Panc1 (cell line): Measurements from ENCODE around the gene ARF4. TPM values are rescaled to one million over a fixed set of nuclear protein-coding genes. Genes with fewer than 3 reads are reported as not detected.
A peak's percentile ranks its signal among the peaks of the same experiment; 100 is the strongest.

Experiments
- ATAC-seq: fragments of 200-7000 bp; cut with Tn5 transposase; 2 replicates; pipeline ENCODE4 v1.9.1; 2020; ENCODE audit warnings: mild to moderate bottlenecking, moderate library complexity
- BruUV-seq: library from RNA; stranded (reverse); fragments of 400-500 nt; replicated peaks from 2 replicates; lab custom pipeline; 2021; lab: Mats Ljungman, UMichigan
- CTCF ChIA-PET: fragments of 300-600 bp; sonication (Branson Sonifier 250); formaldehyde crosslinking; loops from one replicate; lab custom pipeline; 2022; ENCODE audit warnings: antibody characterized with exemption; lab: Charles Lee
- POLR2A ChIA-PET: fragments of 300-600 bp; sonication (Branson Sonifier 250); formaldehyde crosslinking; loops from one replicate; lab custom pipeline; 2022; ENCODE audit warnings: antibody characterized with exemption; lab: Charles Lee
- DNase-seq: peaks from one replicate; pipeline ENCODE4 v3.0.0-alpha.2; 2010; ENCODE audit warnings: low read depth, low spot score
- H3K27ac ChIP-seq: 2 replicates; pipeline ENCODE4 v1.5.1; 2011; ENCODE audit warnings: mild to moderate bottlenecking, low read length, inconsistent platforms
- H3K27me3 ChIP-seq: fragments of 200-500 bp; sonication (Bioruptor generic); 2 replicates; pipeline ENCODE4 v1.6.0; 2014; ENCODE audit warnings: low read length, inconsistent platforms; ENCODE audit not compliant: control insufficient read depth, insufficient read depth
- H3K36me3 ChIP-seq: fragments of 200-500 bp; sonication (Bioruptor generic); 2 replicates; pipeline ENCODE4 v1.5.1; 2014; ENCODE audit warnings: inconsistent platforms, mild to moderate bottlenecking, low read length, moderate library complexity; ENCODE audit not compliant: control insufficient read depth, insufficient read depth
- H3K4me1 ChIP-seq: 2 replicates; pipeline ENCODE4 v1.5.1; 2011; ENCODE audit warnings: inconsistent platforms, mild to moderate bottlenecking, low read length, moderate library complexity; ENCODE audit not compliant: control insufficient read depth, insufficient read depth
- H3K4me3 ChIP-seq, 2 experiments: 2 replicates each; pipeline ENCODE4 v1.5.1; 2011 to 2012; ENCODE audit warnings: low read depth in 2 of 2, low read length in 2 of 2, mild to moderate bottlenecking in 2 of 2, inconsistent platforms in 1 of 2, moderate library complexity in 1 of 2
- H3K9me3 ChIP-seq: fragments of 200-500 bp; sonication (Bioruptor generic); 2 replicates; pipeline ENCODE4 v1.5.1; 2014; ENCODE audit warnings: low read depth, mild to moderate bottlenecking, inconsistent platforms, low read length, moderate library complexity; ENCODE audit not compliant: control insufficient read depth, insufficient read depth
- POLR2AphosphoS5 ChIP-seq: IDR thresholded peaks from 2 replicates; pipeline ENCODE4 v1.6.1; 2012; ENCODE audit warnings: mild to moderate bottlenecking, low read depth, low read length, moderate library complexity
- SIN3A ChIP-seq: IDR thresholded peaks from 2 replicates; pipeline ENCODE4 v1.6.1; 2012; ENCODE audit warnings: low read depth, mild to moderate bottlenecking, low read length, moderate library complexity, borderline replicate concordance; ENCODE audit not compliant: insufficient read depth
- TCF7L2 ChIP-seq: IDR thresholded peaks from 2 replicates; pipeline ENCODE4 v1.6.1; 2011; ENCODE audit warnings: mild to moderate bottlenecking, low read depth, low read length, inconsistent platforms
- in situ Hi-C: cut with HindIII; loops from 2 replicates; pipeline ENCODE4 v1.10.0; 2016; ENCODE audit warnings: low sequenced_read_pairs, low pct_unique_long_range_greater_than_20kb
- intact Hi-C: fragments of 100-400 bp; cut with micrococcal nuclease; formaldehyde crosslinking; loops from one replicate; pipeline ENCODE4 v1.10.0; 2022; ENCODE audit not compliant: unreplicated experiment
- total RNA-seq: library from RNA; stranded (reverse); gene quantifications from one replicate; pipeline ENCODE4 v1.2.1, GENCODE V29; 2021; ENCODE audit not compliant: unreplicated experiment
- TF ChIP-seq, protein P1 (sequence below): fragments of 450-650 bp; IDR thresholded peaks from 2 replicates; pipeline ENCODE4 v1.5.1; 2017; ENCODE audit warnings: mild to moderate bottlenecking
- TF ChIP-seq, protein P2 (sequence below), 2 experiments: IDR thresholded peaks; 2 replicates each; pipeline ENCODE4 v1.6.1; 2011 to 2012; ENCODE audit warnings: low read depth in 2 of 2, control low read depth in 1 of 2, low read length in 1 of 2, mild to moderate bottlenecking in 1 of 2, moderate library complexity in 1 of 2; ENCODE audit not compliant: insufficient read depth in 1 of 2

ARF4 gene
- total RNA-seq, 1 experiment from 2014 or later, result 126 TPM

DNA sequence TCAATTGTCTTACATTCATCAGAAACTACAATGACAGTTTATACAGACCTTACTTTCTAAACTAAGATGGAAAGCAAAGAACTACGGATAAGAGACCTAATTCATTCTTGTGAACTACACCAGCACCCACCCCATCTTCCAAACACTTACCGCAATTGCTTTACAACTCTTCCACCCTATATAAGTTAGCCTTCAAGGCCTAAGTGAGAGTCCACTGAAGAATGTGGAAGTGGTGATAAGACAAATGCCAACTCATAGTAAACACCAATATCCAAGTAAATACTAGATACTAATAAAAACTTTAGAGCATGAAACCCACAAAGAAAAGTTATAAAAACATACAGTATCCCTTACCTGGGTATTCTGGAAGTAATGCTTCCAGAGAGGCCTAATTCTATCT is 13.6 kb downstream of the ARF4 start:
- BruUV-seq, result no TSS peak
- no peak for TF ChIP-seq SIN3A
- H3K9me3 ChIP-seq, result no peaks in the 10 kb centered on the region
- peaks cover 10% of the 10 kb centered on the region; the same call in 1 of the 2 replicates for H3K36me3 ChIP-seq
- DNase-seq, result no peak
- no peak overlapping the region for H3K4me3 ChIP-seq
- ATAC-seq, result no peak
- intact Hi-C loops (no loop called here), in situ Hi-C loops (no loop called here)
- POLR2A ChIA-PET, result interaction anchor here (0.7 kb wide), 1 partner anchor 12 kb away, joined by 3 read pairs; no protein-coding TSS in a partner anchor
- no peaks in the 10 kb centered on the region for H3K27me3 ChIP-seq
- CTCF ChIA-PET, result no interaction called here
- no peak overlapping the region for H3K27ac ChIP-seq
- peaks cover 11% of the 10 kb centered on the region for H3K4me1 ChIP-seq

DNA sequence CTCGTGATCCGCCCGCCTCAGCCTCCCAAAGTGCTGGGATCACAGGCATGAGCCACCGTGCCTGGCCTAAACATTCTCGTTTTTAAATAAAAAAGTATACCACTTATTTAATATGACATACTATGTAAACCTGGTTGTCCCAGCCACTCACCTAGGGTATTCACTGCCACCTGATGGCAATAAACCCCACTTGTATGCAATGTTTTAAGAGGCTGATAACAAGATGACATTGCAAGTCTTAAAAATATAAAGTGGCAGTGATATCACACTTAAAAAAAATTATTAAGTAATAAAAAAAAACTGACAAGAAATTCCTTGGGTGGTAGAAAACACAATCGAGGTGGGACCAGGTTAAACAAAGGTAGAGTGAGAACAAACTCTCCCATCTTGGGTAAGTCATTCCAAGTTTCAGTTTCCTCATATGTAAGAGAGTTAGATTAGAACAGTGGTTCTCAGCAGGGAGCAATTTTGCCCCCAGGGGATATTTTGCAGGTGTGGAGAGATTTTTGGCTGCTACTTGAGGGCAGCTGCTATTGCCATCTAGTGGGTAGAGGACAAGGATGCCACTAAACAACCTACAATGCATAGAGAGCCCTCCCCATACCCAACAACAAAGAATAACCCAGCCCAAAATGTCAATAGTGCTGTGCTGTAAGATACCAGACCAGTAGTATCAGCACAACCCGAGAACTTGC is 14.5 kb downstream of the ARF4 start:
- ChIA-PET CTCF (no interaction called here), POLR2A (interaction anchor here (0.7 kb wide), 1 partner anchor 13 kb away, joined by 3 read pairs; no protein-coding TSS in a partner anchor)
- H3K4me1 ChIP-seq, result peaks cover 11% of the 10 kb centered on the region
- no peaks in the 10 kb centered on the region for H3K27me3 ChIP-seq
- no peak for DNase-seq
- peak; percentile 80 for ATAC-seq
- BruUV-seq, result no TSS peak
- no peak overlapping the region for H3K4me3 ChIP-seq
- no peak overlapping the region for H3K27ac ChIP-seq
- in situ Hi-C loops, result no loop called here
- intact Hi-C loops, result no loop called here
- H3K9me3 ChIP-seq, result no peaks in the 10 kb centered on the region
- TF ChIP-seq TCF7L2 (no peak), POLR2AphosphoS5 (no peak), SIN3A (no peak)
- TF ChIP-seq, protein P1, sequence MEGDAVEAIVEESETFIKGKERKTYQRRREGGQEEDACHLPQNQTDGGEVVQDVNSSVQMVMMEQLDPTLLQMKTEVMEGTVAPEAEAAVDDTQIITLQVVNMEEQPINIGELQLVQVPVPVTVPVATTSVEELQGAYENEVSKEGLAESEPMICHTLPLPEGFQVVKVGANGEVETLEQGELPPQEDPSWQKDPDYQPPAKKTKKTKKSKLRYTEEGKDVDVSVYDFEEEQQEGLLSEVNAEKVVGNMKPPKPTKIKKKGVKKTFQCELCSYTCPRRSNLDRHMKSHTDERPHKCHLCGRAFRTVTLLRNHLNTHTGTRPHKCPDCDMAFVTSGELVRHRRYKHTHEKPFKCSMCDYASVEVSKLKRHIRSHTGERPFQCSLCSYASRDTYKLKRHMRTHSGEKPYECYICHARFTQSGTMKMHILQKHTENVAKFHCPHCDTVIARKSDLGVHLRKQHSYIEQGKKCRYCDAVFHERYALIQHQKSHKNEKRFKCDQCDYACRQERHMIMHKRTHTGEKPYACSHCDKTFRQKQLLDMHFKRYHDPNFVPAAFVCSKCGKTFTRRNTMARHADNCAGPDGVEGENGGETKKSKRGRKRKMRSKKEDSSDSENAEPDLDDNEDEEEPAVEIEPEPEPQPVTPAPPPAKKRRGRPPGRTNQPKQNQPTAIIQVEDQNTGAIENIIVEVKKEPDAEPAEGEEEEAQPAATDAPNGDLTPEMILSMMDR, result peak; percentile 56
- peaks cover 10% of the 10 kb centered on the region; the same call in 1 of the 2 replicates for H3K36me3 ChIP-seq

DNA sequence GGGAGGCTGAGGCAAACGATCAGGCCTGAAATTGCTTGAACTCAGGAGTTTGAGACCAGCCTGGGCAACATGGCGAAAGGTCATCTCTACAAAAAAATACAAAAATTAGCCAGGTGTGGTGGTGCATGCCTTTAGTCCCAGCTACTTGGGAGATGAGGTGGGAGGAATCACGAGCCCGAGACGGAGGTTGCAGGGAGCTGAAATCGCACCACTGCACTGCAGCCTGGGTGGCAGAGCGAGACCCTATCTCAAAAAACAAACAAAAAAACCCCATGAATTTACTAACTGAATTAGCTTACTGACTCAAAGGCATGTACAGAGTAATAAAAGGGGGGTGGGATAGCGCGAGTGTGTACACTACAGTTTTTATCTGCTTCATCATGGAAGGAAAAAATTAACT is 19.3 kb downstream of the ARF4 start:
- H3K4me3 ChIP-seq, result no peak overlapping the region
- no TSS peak for BruUV-seq
- ATAC-seq (no peak), DNase-seq (no peak)
- ChIA-PET POLR2A (no interaction called here), CTCF (no interaction called here)
- intact Hi-C loops, result no loop called here
- H3K4me1 ChIP-seq, result peaks cover 2% of the 10 kb centered on the region; the same call in 1 of the 2 replicates
- no peaks in the 10 kb centered on the region for H3K27me3 ChIP-seq
- peaks cover 12% of the 10 kb centered on the region; the same call in 1 of the 2 replicates for H3K36me3 ChIP-seq
- in situ Hi-C loops, result no loop called here
- H3K9me3 ChIP-seq, result no peaks in the 10 kb centered on the region
- H3K27ac ChIP-seq, result no peak overlapping the region
- TF ChIP-seq TCF7L2 (no peak), POLR2AphosphoS5 (no peak), SIN3A (no peak)
- TF ChIP-seq, protein P1, result no peak
- TF ChIP-seq, protein P2, sequence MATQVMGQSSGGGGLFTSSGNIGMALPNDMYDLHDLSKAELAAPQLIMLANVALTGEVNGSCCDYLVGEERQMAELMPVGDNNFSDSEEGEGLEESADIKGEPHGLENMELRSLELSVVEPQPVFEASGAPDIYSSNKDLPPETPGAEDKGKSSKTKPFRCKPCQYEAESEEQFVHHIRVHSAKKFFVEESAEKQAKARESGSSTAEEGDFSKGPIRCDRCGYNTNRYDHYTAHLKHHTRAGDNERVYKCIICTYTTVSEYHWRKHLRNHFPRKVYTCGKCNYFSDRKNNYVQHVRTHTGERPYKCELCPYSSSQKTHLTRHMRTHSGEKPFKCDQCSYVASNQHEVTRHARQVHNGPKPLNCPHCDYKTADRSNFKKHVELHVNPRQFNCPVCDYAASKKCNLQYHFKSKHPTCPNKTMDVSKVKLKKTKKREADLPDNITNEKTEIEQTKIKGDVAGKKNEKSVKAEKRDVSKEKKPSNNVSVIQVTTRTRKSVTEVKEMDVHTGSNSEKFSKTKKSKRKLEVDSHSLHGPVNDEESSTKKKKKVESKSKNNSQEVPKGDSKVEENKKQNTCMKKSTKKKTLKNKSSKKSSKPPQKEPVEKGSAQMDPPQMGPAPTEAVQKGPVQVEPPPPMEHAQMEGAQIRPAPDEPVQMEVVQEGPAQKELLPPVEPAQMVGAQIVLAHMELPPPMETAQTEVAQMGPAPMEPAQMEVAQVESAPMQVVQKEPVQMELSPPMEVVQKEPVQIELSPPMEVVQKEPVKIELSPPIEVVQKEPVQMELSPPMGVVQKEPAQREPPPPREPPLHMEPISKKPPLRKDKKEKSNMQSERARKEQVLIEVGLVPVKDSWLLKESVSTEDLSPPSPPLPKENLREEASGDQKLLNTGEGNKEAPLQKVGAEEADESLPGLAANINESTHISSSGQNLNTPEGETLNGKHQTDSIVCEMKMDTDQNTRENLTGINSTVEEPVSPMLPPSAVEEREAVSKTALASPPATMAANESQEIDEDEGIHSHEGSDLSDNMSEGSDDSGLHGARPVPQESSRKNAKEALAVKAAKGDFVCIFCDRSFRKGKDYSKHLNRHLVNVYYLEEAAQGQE (IDR thresholded peaks at IDR 0.05; ENCODE audit: insufficient read depth in 1 of 2, low read depth in 2 of 2, low read length in 1 of 2), result no peak
